Osteocyte (in vitro differentiated cells): ENCODE data around the gene TOX2. TPM values are rescaled to one million over a fixed set of nuclear protein-coding genes. Genes with fewer than 3 reads are reported as not detected.

ENCODE experiments used
- DNase-seq: peaks from one replicate; pipeline ENCODE4 v3.0.0; 2021; ENCODE audit warnings: mixed read lengths; ENCODE audit not compliant: unreplicated experiment; ENCODE audit errors: extremely low spot score
- H3K27ac Mint-ChIP-seq: one replicate; pipeline ENCODE4 v1.8.0; 2021; ENCODE audit warnings: mild to moderate bottlenecking, mixed read lengths; ENCODE audit not compliant: unreplicated experiment
- H3K27me3 Mint-ChIP-seq: one replicate; pipeline ENCODE4 v1.8.0; 2021; ENCODE audit warnings: mixed read lengths; ENCODE audit not compliant: unreplicated experiment
- H3K36me3 Mint-ChIP-seq: one replicate; pipeline ENCODE4 v1.8.0; 2021; ENCODE audit warnings: mixed read lengths; ENCODE audit not compliant: unreplicated experiment
- H3K4me1 Mint-ChIP-seq: one replicate; pipeline ENCODE4 v1.8.0; 2021; ENCODE audit warnings: mixed read lengths; ENCODE audit not compliant: unreplicated experiment
- H3K4me3 Mint-ChIP-seq: one replicate; pipeline ENCODE4 v1.8.0; 2021; ENCODE audit warnings: mild to moderate bottlenecking, moderate library complexity, mixed read lengths; ENCODE audit not compliant: unreplicated experiment
- H3K9me3 Mint-ChIP-seq: one replicate; pipeline ENCODE4 v1.8.0; 2021; ENCODE audit warnings: mixed read lengths; ENCODE audit not compliant: unreplicated experiment
- CTCF ChIP-seq: fragments of 200-600 bp; sonication (generic); IDR thresholded peaks from 2 replicates; pipeline ENCODE4 v1.5.0; 2021; ENCODE audit warnings: antibody characterized with exemption, mild to moderate bottlenecking, moderate library complexity
- total RNA-seq: library from RNA; stranded (reverse); gene quantifications from 2 replicates; pipeline ENCODE4 v1.2.1, GENCODE V29; 2021

Gene TOX2
- total RNA-seq, 1 donor from 2014 or later: not detected

GRCh38 chr20:43991982-43992381, 77.3 kb downstream of the TOX2 start:
- H3K36me3 Mint-ChIP-seq: no peaks in the 10 kb centered on the region
- no peaks in the 10 kb centered on the region for H3K9me3 Mint-ChIP-seq
- H3K4me3 Mint-ChIP-seq: no peak overlapping the region
- no peaks in the 10 kb centered on the region for H3K4me1 Mint-ChIP-seq
- H3K27ac Mint-ChIP-seq: no peak overlapping the region
- no peak for TF ChIP-seq CTCF
- no peak for DNase-seq
- peaks cover 19% of the 10 kb centered on the region for H3K27me3 Mint-ChIP-seq

- Mint-ChIP-seq H3K9me3 (no peaks in the 10 kb centered on the region), H3K27me3 (peaks cover 21% of the 10 kb centered on the region), H3K27ac (no peak overlapping the region), H3K4me1 (no peaks in the 10 kb centered on the region), H3K36me3 (no peaks in the 10 kb centered on the region), H3K4me3 (no peak overlapping the region)
- DNase-seq: no peak
- no peak for TF ChIP-seq CTCF
Observed at GRCh38 chr20:43992885-43993284, 78.2 kb downstream of the TOX2 start.

- no peaks in the 10 kb centered on the region for H3K36me3 Mint-ChIP-seq
- H3K9me3 Mint-ChIP-seq: no peaks in the 10 kb centered on the region
- peaks cover 18% of the 10 kb centered on the region for H3K27me3 Mint-ChIP-seq
- no peak for TF ChIP-seq CTCF
- no peak overlapping the region for H3K4me3 Mint-ChIP-seq
- no peaks in the 10 kb centered on the region for H3K4me1 Mint-ChIP-seq
- H3K27ac Mint-ChIP-seq: no peak overlapping the region
- no peak for DNase-seq
Observed at GRCh38 chr20:43993560-43993959, 78.9 kb downstream of the TOX2 start.

GRCh38 chr20:43994486-43995100, 79.9 kb downstream of the TOX2 start:
- Mint-ChIP-seq H3K9me3 (no peaks in the 10 kb centered on the region), H3K4me1 (no peaks in the 10 kb centered on the region), H3K27ac (no peak overlapping the region), H3K36me3 (no peaks in the 10 kb centered on the region), H3K4me3 (no peak overlapping the region), H3K27me3 (peaks cover 18% of the 10 kb centered on the region)
- no peak for DNase-seq
- TF ChIP-seq CTCF: no peak

- Mint-ChIP-seq H3K4me1 (no peaks in the 10 kb centered on the region), H3K27me3 (peaks cover 28% of the 10 kb centered on the region), H3K9me3 (no peaks in the 10 kb centered on the region), H3K4me3 (no peak overlapping the region), H3K27ac (no peak overlapping the region), H3K36me3 (no peaks in the 10 kb centered on the region)
- no peak for TF ChIP-seq CTCF
- DNase-seq: no peak
Observed at GRCh38 chr20:43995645-43996044, 81.0 kb downstream of the TOX2 start.
